Activated CD8-positive, alpha-beta memory T cell treated with anti-CD3 and anti-CD28 coated beads, Interleukin-2, amount 50 U/mL, for 4 hours (primary cell): ENCODE measurements around the gene SCFD2.
"Not testable (repeated sequence)": the region's sequence is repeated elsewhere in the genome, so short reads cannot be mapped to it uniquely, and the experiment has no call there.

Source experiments
- DNase-seq: peaks from one replicate; pipeline ENCODE4 v3.0.0-alpha.2; 2020

The SCFD2 gene

DNA sequence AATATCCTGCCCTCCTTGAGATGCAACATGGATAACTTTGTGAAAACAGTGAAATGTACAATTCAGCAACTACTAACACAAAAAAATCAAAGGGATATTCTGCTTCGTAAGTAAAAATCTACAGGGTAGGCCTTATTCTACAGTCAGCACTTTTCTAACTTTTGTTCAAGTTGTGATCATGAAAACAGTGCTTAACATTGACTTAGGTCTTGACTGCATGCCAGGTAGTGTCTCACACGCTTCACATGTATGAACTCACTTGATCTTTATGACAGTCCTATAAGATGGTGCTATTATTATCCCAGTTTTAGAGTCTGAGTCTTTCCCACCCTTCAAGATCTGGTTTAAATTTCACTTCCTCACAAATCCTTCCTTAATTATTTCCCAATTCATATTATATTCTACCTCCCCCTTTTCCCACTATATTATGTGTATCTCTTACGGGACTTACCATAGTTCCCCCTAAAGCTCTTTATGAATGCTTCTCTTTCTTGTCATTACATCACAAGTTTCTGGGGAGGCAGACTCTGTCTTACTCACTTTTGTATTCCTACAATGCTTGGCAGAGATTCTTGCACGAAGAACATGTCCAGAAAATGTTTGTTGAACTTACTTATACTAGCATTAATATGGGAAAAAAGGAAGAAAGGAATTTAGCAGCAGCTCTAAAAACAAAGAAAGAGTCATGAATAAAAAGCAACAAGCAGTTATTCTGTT is 179.8 kb downstream of the SCFD2 start:
- no peak for DNase-seq

GRCh38 chr4:53183754-53184153 is 182.1 kb downstream of the SCFD2 start:
- DNase-seq: no peak

DNA sequence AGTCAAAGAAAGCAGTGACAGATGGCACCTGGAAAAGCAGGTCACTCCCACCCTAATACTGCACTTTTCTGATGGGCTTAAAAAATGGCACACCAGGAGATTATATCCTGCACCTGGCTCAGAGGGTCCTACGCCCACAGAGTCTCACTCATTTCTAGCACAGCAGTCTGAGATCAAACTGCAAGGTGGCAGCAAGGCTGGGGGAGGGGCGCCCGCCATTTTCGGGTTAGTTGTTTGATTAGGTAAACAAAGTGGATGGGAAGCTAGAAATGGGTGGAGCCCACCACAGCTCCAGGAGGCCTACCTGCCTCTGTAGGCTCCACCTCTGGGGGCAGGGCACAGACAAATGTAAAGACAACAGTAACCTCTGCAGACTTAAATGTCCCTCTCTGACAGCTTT is 188.1 kb downstream of the SCFD2 start:
- not testable (repeated sequence) for DNase-seq

DNA sequence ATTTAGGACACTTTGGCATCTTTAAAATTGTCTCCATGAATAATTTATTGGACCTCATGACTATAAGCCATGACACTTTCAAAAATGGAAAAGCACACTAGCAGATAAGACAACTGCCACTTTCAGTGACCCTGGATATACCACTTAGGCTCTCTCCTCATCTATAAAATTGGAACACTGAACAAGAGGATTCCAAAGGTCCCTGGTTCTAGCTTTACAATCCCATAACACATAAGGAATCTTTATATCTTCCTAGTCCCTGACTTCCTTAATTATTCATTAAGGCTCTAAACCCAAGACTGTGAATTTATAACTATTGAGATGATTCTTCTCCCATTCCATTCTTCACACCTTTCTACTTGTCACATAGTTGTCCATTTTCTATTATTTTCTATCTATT is 190.2 kb downstream of the SCFD2 start:
- DNase-seq: no peak

DNA sequence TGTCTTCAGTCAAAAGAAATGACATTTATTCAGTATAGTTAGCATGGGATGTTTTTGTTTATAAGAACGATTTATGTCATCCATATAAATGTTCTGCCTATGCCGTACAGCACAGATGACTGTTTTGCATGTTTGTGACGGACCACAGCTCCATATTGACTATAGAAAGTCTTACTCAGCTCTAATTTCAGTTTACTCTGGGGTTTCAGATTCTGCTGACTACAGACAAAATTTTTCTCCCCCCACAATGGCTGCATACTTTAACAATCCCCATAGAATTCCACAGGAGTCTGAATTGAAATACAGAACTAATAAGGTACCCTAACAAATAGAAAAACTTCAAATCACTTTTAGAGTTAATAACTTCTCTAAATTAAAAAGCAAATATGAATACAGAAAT is 191.0 kb downstream of the SCFD2 start:
- no peak for DNase-seq

GRCh38 chr4:53173576-53173975 is 192.3 kb downstream of the SCFD2 start:
- DNase-seq: no peak

GRCh38 chr4:53171797-53172196 is 194.1 kb downstream of the SCFD2 start:
- no peak for DNase-seq

DNA sequence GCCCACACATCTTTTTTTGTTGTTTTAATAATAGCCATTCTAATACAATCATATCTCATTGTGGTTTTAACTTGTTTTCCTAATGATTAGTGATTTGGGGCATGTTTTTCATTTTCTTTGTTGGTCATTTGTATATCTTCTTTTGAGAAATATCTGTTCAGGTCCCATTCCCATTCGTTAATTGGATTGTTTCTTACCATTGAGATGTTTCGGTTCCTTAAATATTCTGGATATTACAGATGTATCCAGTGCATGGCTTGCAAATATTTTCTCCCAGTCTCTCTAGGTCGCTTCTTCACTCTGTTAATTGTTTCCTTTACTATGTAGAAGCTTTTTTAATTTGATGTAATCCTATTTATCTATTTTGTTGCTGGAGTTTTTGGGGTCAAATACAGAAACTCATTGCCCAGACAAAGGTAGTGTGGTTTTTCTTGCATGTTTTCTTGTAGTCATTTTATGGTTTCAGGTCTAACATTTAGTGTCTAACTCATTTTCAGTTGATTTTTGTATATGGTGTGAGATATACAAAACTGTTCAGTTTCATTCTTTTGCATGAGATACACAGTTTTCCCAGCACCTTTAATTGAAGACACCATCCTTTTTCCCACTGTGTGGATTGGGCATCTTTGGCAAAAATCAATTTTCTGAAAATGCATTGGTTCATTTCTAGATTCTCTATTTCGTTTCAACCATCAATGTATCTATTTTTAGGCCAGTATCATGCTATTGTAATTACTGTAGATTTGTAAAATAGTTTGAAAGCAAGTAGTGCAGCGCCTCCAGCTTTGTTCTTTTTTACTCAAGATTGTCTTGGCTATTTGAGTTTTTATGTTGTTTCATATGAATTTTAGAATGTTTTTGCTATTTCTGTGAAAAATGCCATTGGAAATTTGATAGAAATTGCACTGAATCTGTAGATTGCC is 195.9 kb downstream of the SCFD2 start:
- no peak for DNase-seq

DNA sequence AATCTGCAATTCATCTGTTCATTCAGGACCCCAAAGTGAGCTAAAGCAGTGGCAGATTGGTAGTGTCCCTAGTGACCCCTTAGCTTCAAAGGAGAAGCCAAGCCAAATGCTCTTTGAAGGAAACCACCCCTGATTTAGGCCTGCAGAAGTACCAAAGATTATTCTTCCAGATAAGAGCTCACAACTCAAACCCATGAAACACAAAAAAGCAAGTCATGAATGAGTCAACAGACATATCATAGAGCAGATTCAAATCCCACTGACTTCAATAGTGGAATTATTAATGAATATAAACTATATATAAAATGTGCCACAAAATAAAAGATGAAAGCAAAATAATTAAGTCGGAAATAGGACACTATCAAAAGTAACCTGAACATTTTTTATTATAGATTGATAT is 197.6 kb downstream of the SCFD2 start:
- DNase-seq: no peak

DNA sequence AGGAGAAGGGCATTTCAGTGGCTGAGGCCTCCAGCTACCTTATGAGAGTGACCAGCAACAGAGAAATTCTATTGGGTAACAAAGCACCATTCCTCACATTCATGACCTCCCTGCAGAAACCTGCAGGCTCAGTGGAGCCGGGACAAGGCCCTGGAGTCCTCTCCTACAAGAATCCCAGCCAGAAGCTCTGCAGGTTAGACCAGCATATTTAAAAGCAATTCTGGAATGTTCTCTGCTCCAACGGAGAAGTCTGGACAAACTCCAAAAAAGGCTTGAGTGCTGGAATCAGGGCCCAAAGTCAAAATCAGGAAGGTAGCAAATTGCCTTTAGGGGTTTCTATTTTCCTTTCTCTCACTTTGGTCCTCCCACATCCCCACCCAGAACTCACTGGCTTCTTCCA is 202.9 kb downstream of the SCFD2 start:
- no peak for DNase-seq

DNA sequence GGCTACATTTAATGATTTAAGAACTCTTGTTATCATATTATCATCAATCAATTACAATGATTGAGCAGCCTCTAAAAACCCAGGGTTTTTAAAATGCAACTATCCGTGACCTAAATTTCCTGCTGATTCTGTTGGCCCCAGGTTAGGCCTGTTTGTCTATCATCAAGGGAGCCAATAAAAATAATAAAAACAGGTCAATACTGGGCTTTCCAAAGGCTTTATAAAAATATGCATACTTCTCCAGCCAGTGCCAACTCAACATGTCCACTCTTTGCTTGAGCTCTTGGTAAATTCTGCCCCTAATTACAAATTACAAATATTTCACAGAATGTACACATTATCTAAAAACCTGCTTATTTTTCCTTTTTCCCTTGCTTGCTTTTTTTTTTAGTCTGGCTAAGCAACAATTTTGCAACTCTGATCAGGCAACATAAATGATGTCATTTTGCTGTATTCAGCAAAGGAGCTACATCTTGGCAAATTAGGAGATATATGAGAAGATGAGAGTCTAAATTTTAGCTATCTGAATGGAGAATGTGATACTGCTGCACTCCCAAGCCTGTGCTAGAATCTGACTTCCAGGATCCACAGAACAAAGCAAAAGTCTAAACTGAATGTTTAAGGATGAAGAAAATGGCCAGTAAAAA is 204.0 kb downstream of the SCFD2 start:
- DNase-seq: no peak

DNA sequence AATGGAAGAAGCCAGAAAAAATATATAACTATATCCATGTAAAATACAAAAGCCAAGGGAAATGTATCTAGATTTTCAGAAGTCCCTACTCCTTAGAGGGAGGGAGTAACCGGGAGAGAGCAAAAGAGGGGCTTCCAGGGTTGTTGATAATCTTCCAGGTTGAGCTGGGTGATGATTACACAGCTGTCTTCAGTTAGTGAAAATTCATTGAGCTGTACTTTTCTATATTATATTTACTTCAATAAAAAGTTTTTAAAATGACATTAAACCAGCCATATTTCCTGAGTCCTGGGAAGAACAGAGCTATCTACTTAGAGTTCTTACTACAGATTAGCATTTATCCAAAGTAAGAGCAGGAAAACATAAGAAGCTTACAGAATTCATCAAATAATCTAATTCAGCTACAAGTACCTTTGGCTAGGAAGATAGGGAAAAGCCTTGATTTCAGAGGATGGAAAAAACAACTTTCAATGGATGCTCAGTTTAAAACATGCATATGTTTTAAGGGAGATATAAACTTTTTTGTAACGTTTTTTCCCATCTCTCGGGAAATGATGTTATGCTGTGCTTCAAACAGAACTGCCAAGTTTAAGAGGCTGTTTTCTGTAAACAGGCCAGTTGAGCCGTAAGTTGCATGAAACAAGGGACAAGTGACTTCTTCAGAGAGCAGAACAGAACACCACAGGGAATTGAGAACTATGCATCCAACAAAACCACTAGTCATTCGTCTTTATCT is 204.6 kb downstream of the SCFD2 start:
- DNase-seq: no peak

DNA sequence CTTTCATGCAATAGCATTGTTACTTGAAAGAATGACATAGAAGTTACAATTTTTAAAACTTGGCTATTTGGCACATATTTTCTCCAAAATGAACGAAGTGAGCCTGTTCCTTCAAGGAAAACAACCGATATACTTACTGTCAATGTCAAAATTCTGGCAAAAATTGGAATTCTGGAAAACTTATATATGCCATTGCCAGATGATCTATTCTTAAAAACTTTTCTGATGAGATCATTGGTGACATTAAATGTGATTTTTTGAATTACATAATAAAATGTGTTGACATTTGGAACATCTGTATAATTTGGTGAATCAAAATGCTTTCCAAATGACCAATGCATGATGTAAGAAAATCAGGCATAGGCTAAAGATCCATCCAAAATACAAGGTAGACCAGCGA is 209.0 kb downstream of the SCFD2 start:
- no peak for DNase-seq

DNA sequence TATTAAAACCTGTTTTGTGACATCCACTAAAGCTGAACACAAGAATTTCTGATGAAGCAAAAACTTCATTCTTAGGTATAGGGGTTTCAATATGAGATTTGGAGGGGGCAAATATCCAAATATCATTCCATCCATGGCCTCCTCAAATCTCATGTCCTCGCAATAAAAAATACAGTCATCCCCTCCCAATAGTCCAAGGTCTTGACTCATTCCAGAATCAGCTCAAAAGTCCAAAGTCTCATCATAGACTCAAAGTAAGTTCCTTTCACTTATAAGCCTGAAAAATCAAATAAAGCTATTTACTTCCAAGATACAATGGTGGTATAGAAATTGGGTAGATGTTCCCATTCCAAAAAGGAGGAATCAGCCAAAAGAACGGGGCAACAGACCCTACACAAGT is 213.4 kb downstream of the SCFD2 start:
- no peak for DNase-seq

GRCh38 chr4:53151489-53151788 is 214.4 kb downstream of the SCFD2 start:
- DNase-seq: no peak

- DNase-seq: no peak
These were observed 215.0 kb downstream of the SCFD2 start for GRCh38 chr4:53150631-53151488.

- DNase-seq: no peak
These were observed 218.2 kb downstream of the SCFD2 start for GRCh38 chr4:53147711-53148110.

GRCh38 chr4:53147197-53147596 is 218.7 kb downstream of the SCFD2 start:
- no peak for DNase-seq

DNA sequence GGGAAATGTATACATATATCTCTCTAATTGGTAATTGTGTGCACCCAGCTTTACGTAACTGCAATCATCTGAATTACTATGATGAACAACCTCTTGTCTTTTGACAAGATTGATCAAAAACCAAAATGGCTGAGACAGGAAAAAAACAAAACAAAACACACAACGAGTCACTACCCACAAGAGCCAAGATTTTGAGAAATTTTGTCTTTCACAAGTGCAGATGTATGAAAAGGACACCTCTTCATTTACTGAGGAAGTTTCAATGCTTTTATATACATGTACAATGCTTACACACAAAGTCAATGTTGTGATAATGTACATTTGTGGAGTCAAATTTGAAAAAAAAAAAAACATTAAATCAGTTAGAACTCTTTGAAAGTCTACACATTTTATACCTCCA is 224.6 kb downstream of the SCFD2 start:
- no peak for DNase-seq

DNA sequence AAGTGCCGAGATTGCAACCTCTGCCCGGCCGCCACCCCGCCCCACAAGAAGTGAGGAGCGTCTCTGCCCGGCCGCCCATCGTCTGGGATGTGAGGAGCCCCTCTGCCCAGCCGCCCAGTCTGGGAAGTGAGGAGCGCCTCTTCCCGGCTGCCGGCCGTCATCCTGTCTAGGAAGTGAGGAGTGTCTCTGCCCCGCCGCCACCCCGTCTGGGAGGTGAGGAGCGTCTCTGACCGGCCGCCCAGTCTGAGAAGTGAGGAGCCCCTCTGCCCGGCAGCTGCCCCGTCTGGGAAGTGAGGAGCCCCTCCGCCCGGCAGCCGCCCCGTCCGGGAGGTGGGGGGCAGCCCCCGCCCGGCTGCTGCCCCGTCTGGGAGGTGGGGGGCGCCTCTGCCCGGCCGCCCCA is 226.6 kb downstream of the SCFD2 start:
- DNase-seq: not testable (repeated sequence)

- DNase-seq: no peak
These were observed 228.4 kb downstream of the SCFD2 start for GRCh38 chr4:53137468-53137867.

- no peak for DNase-seq
These were observed 228.9 kb downstream of the SCFD2 start for GRCh38 chr4:53136954-53137353.
